Measurements from ENCODE around the gene ALG2. TPM values are rescaled to one million over a fixed set of nuclear protein-coding genes. Genes with fewer than 3 reads are reported as not detected.
A peak's percentile ranks its signal among the peaks of the same experiment; 100 is the strongest.

Gene ALG2
- total and polyA plus RNA-seq, 2 of the 13 experiments (the other 11 are each of a cell fraction or from before 2014, with no cell fraction given): 46.2 to 49.0 TPM

DNA sequence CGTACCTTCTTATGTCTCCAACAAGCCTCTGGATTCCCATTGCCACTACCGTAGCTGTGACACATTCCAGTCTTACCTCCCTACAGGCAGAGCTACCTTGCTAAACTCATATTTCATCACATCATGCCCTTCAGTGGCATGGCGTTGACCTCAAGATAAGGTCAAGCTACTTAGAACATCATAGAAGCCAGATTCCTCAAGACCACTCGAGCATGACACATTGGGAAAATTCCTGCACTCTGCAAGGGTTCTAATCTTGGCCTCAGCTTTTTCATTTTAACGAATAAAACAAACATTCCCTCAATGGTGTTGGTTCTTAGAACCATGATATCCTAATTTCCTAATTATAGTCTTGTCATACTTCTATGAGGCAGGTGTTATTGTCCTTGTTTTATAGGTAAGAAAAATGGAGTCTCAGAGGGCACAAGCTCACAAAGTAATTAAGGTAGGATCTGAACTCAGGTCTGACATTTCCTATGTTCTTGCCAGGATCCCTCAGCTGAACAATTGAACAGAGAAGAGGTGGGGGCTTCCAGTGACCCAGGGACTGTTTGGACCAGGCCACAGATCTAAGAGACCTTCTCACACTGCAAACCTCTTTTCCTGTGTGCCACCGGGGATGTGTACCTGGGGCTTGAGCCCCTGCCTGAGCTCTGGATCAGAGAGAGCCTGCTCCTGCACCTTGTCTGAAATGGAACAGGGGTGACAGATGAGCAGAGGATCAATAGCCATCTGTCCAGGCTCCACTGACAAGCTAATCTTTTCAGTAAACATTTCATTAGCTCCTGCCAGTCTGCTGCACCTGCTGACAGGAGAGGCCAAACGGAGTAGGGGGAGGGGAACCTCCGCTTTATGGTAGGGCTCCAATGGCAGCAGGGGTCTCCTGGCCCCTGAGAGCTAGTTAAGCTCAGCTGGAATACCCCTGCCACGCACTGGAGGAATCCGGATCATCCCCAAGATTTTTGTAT lies 49.3 kb downstream of the ALG2 start (continued):
- TF ChIP-seq, protein P1, sequence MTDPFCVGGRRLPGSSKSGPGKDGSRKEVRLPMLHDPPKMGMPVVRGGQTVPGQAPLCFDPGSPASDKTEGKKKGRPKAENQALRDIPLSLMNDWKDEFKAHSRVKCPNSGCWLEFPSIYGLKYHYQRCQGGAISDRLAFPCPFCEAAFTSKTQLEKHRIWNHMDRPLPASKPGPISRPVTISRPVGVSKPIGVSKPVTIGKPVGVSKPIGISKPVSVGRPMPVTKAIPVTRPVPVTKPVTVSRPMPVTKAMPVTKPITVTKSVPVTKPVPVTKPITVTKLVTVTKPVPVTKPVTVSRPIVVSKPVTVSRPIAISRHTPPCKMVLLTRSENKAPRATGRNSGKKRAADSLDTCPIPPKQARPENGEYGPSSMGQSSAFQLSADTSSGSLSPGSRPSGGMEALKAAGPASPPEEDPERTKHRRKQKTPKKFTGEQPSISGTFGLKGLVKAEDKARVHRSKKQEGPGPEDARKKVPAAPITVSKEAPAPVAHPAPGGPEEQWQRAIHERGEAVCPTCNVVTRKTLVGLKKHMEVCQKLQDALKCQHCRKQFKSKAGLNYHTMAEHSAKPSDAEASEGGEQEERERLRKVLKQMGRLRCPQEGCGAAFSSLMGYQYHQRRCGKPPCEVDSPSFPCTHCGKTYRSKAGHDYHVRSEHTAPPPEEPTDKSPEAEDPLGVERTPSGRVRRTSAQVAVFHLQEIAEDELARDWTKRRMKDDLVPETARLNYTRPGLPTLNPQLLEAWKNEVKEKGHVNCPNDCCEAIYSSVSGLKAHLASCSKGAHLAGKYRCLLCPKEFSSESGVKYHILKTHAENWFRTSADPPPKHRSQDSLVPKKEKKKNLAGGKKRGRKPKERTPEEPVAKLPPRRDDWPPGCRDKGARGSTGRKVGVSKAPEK (CRISPR knock-in tag; IDR thresholded peaks at IDR 0.05; ENCODE audit: borderline replicate concordance): 0 out of 2 replicates have a peak, but pooled peaks have one; percentile 22
- TF ChIP-seq SMARCE1 (IDR thresholded peaks at IDR 0.05; ENCODE audit: borderline replicate concordance): no peak
- TF ChIP-seq, protein P2, sequence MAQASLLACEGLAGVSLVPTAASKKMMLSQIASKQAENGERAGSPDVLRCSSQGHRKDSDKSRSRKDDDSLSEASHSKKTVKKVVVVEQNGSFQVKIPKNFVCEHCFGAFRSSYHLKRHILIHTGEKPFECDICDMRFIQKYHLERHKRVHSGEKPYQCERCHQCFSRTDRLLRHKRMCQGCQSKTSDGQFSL (CRISPR knock-in tag; IDR thresholded peaks at IDR 0.05): no peak
- TF ChIP-seq FOXM1 (CRISPR knock-in tag; IDR thresholded peaks at IDR 0.05): no peak
- no peak for TF ChIP-seq GPN1 (CRISPR knock-in tag; IDR thresholded peaks at IDR 0.05; ENCODE audit: borderline replicate concordance)
- no peak for TF ChIP-seq MATR3 (CRISPR knock-in tag; IDR thresholded peaks at IDR 0.05)
- TF ChIP-seq, protein P3, sequence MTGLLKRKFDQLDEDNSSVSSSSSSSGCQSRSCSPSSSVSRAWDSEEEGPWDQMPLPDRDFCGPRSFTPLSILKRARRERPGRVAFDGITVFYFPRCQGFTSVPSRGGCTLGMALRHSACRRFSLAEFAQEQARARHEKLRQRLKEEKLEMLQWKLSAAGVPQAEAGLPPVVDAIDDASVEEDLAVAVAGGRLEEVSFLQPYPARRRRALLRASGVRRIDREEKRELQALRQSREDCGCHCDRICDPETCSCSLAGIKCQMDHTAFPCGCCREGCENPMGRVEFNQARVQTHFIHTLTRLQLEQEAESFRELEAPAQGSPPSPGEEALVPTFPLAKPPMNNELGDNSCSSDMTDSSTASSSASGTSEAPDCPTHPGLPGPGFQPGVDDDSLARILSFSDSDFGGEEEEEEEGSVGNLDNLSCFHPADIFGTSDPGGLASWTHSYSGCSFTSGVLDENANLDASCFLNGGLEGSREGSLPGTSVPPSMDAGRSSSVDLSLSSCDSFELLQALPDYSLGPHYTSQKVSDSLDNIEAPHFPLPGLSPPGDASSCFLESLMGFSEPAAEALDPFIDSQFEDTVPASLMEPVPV (CRISPR knock-in tag; IDR thresholded peaks at IDR 0.05): no peak
- TF ChIP-seq, protein P4, sequence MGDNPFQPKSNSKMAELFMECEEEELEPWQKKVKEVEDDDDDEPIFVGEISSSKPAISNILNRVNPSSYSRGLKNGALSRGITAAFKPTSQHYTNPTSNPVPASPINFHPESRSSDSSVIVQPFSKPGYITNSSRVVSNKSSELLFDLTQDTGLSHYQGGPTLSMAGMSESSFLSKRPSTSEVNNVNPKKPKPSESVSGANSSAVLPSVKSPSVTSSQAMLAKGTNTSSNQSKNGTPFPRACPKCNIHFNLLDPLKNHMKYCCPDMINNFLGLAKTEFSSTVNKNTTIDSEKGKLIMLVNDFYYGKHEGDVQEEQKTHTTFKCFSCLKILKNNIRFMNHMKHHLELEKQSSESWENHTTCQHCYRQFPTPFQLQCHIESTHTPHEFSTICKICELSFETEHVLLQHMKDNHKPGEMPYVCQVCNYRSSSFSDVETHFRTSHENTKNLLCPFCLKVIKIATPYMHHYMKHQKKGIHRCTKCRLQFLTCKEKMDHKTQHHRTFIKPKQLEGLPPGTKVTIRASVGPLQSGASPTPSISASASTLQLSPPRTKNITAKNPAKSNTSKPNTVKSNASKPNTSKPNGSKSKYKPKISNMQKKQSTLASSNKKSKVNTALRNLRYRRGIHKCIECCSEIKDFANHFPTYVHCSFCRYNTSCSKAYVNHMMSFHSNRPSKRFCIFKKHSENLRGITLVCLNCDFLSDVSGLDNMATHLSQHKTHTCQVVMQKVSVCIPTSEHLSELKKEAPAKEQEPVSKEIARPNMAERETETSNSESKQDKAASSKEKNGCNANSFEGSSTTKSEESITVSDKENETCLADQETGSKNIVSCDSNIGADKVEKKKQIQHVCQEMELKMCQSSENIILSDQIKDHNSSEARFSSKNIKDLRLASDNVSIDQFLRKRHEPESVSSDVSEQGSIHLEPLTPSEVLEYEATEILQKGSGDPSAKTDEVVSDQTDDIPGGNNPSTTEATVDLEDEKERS (CRISPR knock-in tag; IDR thresholded peaks at IDR 0.05): peak; percentile 60; the same call in 1 of the 2 replicates
- TF ChIP-seq, protein P5, sequence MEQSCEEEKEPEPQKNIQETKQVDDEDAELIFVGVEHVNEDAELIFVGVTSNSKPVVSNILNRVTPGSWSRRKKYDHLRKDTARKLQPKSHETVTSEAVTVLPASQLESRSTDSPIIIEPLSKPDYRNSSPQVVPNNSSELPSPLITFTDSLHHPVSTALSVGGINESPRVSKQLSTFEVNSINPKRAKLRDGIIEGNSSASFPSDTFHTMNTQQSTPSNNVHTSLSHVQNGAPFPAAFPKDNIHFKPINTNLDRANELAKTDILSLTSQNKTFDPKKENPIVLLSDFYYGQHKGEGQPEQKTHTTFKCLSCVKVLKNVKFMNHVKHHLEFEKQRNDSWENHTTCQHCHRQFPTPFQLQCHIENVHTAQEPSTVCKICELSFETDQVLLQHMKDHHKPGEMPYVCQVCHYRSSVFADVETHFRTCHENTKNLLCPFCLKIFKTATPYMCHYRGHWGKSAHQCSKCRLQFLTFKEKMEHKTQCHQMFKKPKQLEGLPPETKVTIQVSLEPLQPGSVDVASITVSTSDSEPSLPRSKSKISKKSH (CRISPR knock-in tag; IDR thresholded peaks at IDR 0.05; ENCODE audit: borderline replicate concordance): no peak
- no peak for TF ChIP-seq ZNF790 (CRISPR knock-in tag; IDR thresholded peaks at IDR 0.05; ENCODE audit: borderline replicate concordance)
- no peak for TF ChIP-seq ZNF274 (CRISPR knock-in tag; IDR thresholded peaks at IDR 0.05)
- no peak for TF ChIP-seq NBN (conservative IDR thresholded peaks at IDR 0.05)
- peak; percentile 63; the same call in 1 of the 2 replicates for TF ChIP-seq ZNF703 (CRISPR knock-in tag; IDR thresholded peaks at IDR 0.05; ENCODE audit: borderline replicate concordance)
- TF ChIP-seq PHF21A (CRISPR knock-in tag; IDR thresholded peaks at IDR 0.05): peak; percentile 73
- TF ChIP-seq ZNF460 (CRISPR knock-in tag; IDR thresholded peaks at IDR 0.05; ENCODE audit: borderline replicate concordance): no peak
- TF ChIP-seq TP53 (CRISPR knock-in tag; conservative IDR thresholded peaks at IDR 0.05): no peak
- no peak for TF ChIP-seq ZNF816 (CRISPR knock-in tag; IDR thresholded peaks at IDR 0.05; ENCODE audit: borderline replicate concordance)

Measured in HepG2 (cell line).